CD4-positive, alpha-beta T cell treated with Interleukin-15 for 4 hours (primary cell): ENCODE measurements around the gene SLC28A3.
"Not testable (repeated sequence)": the region's sequence is repeated elsewhere in the genome, so short reads cannot be mapped to it uniquely, and the experiment has no call there.

Source experiments
- DNase-seq: peaks from one replicate; pipeline ENCODE4 v3.0.0-alpha.2; 2020; ENCODE audit warnings: low spot score

The SLC28A3 gene, protein sequence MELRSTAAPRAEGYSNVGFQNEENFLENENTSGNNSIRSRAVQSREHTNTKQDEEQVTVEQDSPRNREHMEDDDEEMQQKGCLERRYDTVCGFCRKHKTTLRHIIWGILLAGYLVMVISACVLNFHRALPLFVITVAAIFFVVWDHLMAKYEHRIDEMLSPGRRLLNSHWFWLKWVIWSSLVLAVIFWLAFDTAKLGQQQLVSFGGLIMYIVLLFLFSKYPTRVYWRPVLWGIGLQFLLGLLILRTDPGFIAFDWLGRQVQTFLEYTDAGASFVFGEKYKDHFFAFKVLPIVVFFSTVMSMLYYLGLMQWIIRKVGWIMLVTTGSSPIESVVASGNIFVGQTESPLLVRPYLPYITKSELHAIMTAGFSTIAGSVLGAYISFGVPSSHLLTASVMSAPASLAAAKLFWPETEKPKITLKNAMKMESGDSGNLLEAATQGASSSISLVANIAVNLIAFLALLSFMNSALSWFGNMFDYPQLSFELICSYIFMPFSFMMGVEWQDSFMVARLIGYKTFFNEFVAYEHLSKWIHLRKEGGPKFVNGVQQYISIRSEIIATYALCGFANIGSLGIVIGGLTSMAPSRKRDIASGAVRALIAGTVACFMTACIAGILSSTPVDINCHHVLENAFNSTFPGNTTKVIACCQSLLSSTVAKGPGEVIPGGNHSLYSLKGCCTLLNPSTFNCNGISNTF

DNA sequence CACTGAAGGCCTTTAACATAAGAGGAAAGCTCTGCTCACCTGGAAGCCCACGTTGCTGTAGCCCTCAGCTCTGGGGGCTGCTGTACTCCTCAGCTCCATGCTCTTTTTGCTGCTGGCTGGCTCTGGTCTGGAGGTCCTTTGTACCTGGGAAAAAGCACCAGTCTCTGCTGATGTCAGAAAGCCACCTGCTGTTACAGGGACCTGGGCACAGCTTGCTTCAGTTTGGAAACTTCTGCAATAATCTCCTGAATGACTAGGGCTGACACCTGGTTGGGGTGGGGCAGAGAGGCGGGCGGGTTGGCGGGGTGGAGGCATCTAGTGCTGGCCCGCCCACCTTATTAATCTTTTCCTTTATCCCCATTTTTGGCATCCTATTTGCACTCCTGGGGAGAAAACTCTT is at the start of gene SLC28A3:
SLC28A3 (minus strand) TSS at position 224 of the 400 bp plus-strand sequence; CDS start at position 99, 125 bp downstream.
- no peak for DNase-seq

DNA sequence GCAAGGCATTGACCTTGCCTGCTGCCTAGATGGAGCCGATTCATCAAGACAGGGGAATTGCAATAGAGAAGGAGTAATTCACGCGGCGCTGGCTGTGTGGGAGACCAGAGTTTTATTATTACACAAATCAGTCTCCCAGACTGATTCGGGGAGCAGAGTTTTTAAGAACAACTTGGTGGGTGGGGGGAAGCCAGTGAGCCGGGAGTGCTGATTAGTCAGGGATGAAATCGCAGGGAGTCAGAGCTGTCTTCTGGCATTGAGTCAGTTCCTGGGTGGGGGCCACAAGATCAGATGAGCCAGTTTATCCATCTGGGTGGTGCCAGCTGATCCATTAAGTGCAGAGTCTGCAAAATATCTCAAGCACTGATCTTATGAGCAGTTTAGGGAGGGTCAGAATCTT is 49.7 kb upstream of the SLC28A3 start:
- not testable (repeated sequence) for DNase-seq

DNA sequence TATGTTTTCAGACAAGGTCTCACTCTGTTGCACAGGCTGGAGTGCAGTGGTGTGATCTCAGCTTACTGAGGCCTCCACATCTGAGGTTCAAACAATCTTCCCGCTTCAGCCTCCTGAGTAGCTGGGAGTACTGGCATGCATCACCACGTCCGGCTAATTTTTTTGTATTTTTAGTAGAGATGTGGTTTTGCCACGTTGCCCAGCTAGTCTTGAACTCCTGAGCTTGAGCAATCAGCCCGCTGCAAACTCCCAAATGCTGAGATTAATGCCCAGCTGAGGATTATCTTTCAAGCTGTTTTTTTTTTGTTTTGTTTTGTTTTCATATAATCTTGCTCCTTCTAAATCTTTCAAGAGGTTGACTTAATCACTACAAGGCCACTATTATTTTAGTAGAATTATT is 47.3 kb upstream of the SLC28A3 start:
- DNase-seq = no peak

DNA sequence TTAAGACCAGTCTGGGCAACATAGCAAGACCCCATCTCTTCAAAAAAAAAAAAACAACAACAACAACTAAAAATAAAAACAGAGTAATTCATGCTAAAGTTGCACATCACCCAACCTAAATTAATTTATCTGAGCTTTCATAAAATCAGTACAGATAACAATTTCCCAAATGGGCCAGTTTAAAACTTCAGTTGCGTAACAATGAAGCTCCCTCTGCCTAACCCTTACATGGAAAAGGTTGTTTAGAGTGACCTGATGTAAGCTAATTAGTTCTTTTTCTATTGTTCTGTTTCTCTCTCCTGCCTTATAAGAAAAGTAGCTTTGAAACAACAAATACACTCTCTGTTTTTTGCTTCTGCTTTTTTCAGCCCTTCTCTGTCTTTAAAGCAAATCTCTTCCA is 46.2 kb upstream of the SLC28A3 start:
- DNase-seq = no peak

DNA sequence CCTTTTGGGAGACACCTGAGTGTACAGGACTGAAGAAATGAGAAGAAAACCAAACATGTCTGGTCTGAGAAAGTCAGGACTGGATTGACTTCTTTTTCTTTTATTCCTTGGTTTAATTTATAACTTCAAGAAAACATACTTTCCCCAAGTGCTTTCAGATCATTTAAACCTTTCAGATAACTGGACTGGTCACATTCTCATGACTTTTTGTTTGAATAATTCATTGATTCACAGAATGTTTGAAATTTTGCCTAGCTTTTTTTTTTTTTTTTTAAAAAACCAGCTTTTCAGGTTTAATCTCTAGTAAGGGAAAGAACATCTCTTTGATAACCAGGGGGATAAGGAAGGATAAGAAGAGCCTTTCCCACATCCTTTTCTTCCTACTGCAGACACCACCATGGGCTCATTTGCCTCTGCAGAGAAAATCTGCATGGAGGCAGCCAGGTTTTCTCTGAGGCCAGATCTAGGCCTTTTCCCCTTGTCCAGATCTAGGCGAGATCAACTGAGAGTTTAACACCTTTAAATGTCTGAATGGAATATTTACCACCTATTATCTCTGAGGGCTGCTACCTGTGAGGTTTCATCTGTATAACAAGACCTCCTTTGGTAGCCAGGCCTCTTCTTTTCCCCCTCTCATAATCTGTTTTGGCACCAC is 45.0 kb upstream of the SLC28A3 start:
- no peak for DNase-seq

DNA sequence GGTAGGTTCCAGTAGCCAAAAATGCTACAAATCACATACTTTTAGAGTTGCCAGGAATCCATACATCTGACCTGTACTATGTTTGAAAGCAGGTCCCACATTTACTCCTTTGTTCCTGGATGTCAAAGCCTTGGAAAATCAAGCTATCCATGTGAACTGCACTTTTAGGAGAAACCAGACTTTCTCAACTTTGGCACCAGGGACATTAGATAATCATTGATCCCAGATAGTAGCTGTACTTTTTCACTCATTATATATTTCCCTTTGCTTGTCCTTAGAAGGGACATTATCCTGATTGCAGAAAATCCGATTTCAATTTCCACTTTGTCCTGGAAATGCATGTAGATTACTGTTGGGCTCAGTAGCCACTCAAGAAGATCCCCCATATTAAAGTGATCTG is 44.1 kb upstream of the SLC28A3 start:
- DNase-seq = no peak

DNA sequence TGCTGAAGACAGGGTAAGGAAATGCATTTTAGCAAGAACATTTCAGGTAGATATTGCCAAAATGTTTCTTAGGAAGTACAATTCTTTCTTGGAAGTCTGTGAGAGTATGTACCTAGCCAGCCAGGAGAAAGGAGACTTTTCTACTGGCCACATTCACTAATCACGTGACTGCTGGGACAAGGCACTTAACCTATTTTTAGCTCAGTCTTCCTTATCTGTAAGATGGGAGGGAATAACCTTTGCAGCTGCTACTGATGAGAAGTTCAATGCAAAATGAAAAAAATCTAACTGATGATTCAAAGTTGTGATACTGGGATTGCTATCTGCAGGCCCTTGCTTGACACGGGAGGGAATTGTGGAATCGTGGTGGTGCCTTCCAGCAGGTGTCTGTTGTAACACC is 42.6 kb upstream of the SLC28A3 start:
- DNase-seq = no peak

DNA sequence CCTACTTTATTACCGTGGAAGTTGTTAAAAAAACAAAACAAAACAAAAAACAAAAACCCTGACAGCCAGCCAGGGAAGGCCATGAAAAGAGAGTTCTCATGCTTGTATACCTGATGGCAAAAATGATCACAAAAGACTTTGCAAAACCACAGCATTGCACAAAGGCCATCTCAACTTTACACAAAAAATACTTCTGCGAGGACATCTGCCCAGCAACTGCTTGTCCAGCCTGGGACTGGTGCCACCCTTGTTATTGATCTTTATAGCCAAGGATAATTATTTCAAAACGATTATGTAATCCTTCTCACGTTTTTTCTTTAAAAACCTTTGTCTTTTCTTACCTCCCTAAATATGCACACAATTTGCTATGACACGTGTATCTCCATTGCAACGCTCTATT is 42.2 kb upstream of the SLC28A3 start:
- no peak for DNase-seq

DNA sequence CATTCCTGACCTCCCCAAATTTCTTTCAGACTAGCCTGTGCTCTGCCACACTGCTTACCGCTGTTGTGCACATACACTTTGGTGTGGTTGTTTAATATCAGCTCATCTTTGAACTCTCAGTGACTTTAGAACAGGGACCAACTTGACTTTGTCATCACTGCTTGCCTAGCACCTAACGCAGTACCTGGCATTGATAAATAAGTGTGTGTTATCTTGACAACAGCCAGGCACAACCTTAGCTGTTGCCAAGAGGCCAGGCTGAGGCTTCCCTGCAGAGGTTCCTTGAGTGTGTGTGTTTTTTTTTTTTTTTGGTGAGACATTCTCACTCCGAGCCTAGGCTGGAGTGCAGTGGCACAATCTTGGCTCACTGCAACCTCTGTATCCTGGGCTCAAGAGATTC is 41.0 kb upstream of the SLC28A3 start:
- no peak for DNase-seq

DNA sequence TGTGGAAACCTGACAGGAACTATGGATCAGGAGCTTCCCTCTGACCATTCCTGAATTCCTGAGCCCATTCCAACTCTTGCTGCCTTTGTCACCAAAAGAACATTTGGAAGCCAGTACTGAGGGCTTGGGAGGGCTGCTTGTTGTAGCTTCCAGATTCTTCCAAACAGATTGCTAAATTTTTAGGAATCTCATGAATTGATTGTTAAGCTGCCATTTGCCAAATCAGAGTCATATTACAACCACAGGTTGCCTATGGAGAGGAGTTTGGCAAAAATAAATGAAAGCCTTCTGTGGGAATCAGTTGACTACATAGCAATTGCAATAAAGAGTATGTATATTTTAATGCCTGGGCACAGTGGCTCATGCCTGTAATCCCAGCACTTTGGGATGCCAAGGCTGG is 39.2 kb upstream of the SLC28A3 start:
- DNase-seq = no peak

DNA sequence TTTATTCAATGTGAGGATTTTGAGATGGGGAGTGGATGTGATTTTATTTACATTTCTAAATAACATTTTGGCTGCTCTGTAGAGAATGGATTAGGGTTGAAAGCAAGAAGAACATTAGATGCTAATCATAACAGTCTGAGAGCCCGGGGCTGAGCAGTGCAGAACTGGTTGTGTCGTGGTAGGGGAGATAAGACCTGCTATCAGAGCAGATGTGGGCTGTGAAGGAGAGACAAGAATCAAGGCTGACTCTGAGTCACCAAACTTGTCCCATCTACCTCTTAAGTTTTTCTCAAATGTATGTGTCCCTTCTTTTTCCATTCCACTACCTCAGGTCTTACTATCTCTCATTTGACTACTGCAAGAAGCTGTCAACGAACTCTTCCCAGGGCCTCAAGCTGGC is 35.4 kb upstream of the SLC28A3 start:
- no peak for DNase-seq

DNA sequence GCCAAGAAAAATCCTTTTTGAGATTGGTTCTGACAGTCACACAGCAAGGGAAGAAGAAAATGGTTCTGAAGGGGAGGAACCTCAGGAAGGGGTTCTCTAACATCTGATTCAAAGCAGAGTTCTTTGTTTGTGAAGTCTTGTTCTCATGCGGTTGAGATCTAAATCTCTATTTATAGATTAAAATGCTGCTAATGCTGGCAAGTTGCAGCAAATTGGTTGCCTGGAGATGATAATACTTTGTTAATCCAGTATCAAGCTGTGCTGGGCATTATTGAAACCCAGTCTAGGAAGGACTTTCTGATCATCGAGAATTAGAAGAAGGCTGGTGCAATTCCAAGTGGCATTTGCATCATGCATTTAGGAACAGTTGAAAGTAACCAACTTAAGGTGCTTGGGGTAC is 34.0 kb upstream of the SLC28A3 start:
- DNase-seq = no peak

DNA sequence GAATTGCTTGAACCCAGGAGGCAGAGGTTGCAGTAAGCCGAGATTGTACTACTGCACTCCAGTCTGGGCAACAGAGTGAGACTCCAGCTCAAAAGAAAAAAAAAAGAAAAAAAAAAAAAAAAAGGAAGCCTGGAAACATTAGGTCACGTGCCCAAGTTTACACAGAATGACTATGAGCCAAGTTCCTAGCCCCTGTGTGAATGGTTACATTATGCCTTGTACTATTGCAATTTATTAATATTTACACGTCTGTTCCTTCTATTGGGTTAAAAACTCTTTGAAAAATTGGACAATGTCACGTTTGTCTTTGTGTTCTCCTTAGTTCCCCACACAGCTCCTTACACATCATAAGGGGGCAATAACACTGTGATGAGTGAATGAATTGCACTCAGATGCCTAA is 33.5 kb upstream of the SLC28A3 start:
- DNase-seq = no peak

DNA sequence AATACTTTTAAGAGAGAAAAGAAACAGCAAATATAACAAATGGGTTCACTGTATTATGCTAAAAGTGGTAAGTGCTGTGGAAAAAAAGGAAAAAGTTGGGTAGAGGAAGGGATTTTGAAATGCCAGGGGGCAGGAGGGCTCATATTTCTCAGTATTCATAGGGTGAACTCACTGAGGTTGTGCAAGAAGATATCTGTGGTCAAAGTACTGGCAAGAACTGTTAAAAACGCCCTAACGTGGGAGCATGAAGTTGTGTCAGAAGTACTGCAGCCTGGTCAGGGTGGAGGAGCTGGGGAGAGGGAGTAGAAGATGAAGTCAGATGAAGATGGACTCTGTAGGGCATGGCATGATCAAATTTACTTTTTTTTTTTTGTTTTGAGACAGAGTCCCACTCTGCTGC is 31.2 kb upstream of the SLC28A3 start:
- DNase-seq = no peak

DNA sequence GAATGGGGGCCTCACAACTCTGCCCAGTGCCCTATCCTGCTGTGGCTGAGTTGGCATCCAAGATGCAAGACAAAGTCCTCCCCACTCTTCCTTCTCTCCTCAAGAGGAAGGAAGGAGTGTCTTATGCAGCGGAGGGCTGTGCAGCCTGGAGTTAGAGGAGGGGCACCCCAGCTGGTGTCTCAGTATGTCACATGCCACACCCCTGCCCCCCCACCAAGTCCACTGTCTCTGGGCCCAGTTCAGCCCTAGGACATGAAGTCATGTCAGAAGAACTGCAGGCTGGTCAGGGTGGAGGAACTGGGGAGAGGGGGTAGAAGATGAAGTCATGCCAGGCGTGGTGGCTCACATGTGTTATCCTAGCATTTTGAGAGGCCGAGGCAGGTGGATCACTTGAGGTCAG is 28.0 kb upstream of the SLC28A3 start:
- no peak for DNase-seq

DNA sequence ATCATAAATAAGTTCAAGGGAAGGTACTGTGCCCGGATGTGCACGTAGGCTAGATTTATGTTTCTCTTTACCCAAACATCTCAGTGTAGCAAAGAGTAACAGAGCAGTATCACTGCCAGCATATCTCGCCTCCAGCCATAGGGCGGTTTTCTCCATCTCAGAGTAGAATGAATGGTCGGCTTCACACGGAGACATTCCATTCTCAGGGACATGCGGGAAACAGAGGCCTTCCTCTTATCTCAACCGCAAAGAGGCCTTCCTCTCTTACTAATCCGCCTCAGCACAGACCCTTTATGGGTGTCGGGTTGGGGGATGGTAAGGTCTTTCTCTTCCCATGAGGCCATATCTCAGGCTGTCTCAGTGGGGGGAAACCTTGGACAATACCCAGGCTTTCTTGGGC is 27.2 kb upstream of the SLC28A3 start:
- DNase-seq = not testable (repeated sequence)

DNA sequence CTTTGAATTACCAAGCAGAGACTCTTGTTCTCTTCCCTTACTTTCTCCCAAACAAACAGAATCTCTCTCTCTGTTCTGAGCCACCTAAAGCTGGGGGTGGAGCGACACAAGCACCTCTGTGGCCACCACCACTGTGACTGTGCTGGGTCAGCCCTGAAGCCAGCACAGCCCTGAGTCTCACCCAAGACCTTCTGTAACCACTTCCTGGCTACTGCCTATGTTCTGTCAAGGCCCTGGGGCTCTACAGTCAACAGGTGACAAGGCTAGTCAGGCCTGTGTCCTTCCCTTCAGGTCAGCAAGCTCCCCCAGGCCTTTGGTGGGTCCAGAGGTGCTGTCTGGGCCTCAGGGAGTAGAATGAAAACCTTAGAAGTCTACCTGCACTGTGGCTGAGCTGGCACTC is 26.1 kb upstream of the SLC28A3 start:
- DNase-seq = no peak

DNA sequence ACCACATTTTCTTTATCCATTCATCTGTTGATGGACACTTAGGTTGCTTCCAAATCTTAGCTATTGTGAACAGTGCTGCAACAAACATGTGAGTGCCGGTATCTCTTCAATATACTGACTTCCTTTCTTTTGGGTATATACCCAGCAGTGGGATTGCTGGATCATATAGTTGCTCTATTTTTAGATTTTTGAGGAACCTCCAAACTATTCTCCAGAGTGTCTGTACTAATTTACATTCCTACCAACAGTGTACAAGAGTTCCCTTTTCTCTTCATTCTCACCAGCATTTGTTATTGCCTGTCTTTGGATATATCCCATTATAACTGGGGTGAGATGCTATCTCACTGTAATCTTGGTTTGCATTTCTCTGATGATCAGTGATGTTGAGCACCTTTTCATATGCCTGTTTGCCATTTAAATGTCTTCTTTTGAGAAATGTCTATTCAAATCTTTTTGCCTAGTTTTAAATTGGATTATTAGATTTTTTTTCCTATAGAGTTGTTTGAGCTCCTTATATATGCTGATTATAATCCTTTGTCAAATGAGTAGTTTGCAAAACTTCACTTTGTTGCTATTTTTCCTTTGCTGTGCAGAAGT is 24.4 kb upstream of the SLC28A3 start:
- not testable (repeated sequence) for DNase-seq

DNA sequence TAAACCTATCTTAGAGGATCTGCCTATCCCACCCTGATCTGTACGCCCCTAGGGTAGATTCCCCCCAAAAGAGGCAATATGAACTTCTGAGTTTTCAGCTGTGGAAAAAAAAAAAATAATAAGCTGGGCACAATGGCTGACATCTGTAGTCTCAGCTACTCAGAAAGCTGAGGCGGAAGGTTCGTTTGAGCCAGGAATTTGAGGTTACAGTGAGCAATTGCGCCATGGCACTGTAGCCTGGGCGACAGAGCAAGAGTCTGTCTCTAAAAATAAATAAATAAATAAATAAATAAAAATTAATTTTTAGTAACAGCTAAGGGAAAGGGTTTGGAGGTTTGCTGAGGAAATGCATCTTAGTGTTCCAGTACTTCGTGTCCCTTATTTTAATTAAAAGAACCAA is 21.1 kb upstream of the SLC28A3 start:
- no peak for DNase-seq

DNA sequence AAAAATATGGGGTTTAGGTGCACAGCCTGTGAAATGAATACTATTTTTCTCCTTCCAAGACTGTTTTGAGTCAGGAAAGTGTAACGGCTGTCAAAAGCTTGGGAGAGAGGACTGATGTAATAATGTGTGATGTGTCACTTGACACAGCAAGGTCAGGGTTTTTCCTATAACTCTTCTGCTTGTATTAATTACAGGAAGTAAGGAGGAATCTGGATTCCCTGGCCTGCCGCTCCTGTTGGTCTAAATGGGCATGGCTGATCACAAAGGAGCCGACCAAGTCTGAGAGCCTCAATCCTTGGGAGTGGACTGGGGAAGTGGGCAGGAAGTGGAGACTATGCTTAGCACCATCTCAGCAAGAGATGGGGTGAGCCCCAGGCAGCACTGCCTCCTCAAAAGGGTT is 16.7 kb upstream of the SLC28A3 start:
- no peak for DNase-seq

DNA sequence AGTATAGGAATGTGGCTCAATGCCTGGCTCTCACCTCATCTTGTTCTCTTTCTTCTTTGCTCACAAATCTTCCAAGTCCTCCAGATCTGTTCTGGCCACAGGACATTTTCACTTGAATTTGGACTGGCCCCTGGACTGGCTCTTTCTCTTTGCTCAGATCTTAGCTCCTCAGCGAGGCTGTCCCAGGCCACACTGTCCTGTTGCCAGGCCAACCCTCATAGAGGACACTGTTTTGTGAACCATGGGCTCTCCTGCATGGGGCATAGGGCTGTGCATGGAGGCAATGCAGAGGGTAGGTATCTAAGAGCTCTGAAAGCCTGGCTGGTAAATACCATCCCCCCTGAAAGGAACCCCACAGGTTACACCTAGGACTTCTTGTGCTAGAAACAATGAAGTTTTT is 13.5 kb upstream of the SLC28A3 start:
- no peak for DNase-seq

DNA sequence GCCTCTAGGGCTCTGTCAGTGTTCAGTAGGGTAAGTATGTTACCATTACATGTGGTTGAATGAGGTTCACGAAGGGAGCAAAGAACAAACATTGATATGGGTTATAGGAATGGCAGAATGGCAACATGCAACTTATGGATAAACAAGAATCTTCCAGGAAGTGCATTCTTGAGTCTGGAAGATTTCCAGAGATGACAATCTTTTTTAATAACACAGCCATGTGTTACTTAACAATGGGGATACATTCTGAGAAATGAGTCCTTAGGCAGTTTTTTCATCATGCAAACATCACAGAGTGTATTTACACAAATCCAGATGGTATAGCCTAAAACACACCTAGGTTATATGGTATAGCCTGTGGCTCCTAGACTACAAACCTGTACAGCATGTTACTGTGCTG is 9.1 kb upstream of the SLC28A3 start:
- DNase-seq = no peak

DNA sequence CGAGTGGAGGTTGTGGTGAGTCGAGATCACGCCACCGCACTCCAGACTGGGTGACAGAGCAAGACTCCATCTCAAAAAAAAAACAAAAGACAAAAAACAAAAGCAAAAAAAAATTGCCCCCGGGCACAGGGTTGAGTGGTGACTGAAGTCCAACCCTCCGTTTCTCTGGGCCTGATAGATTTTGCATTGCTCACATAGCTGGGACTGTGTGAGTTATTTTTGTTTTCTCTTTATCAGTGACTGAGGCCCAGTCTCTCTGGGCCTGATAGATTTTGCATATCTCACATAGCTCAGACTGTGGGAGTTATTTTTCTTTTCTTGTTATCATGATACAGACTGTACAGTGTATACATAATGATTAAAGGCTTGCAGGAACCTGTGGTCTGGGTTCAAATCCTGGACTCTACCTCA is 2.6 kb upstream of the SLC28A3 start:
- DNase-seq = no peak
